GM19372 (cell line): ENCODE data around the gene GATA1.

ENCODE experiments used
- ATAC-seq: cut with Tn5 transposase; IDR thresholded peaks from one replicate; pipeline ENCODE4 v1.9.1; 2021; ENCODE audit warnings: mild to moderate bottlenecking, low read depth, moderate library complexity; ENCODE audit not compliant: unreplicated experiment

GATA1 gene

GRCh38 chrX:48786341-48786800 is at the start of gene GATA1:
GATA1 (plus strand) TSS chrX:48786590; CDS start chrX:48791110, 4,520 bp downstream.
- ATAC-seq = no peak

- no peak for ATAC-seq
These were observed 49.5 kb upstream of the GATA1 start for GRCh38 chrX:48736878-48737212.

- peak; percentile 97 for ATAC-seq
These were observed 49.0 kb upstream of the GATA1 start for GRCh38 chrX:48737213-48737938.

GRCh38 chrX:48737940-48738339 is 48.5 kb upstream of the GATA1 start:
- ATAC-seq = no peak

DNA sequence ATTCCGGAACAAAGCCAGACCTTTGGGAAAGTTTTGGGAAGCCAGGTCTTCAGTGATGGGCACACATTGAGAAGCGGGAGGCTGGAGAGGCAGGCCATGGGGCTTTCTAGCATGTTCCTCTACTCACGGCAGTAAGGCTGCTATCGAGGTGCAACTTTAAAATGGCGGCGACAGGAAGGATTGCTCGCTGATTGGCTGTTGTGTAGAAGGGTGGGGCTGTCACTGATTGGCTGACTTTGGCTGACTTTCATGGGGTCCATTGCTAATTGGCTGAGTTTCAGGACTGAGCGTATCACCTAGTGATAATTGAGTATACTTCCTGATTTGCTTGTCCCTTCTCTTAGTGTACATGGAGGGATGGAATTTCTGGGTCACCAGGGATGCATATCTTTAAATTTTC is 44.6 kb upstream of the GATA1 start:
- no peak for ATAC-seq

DNA sequence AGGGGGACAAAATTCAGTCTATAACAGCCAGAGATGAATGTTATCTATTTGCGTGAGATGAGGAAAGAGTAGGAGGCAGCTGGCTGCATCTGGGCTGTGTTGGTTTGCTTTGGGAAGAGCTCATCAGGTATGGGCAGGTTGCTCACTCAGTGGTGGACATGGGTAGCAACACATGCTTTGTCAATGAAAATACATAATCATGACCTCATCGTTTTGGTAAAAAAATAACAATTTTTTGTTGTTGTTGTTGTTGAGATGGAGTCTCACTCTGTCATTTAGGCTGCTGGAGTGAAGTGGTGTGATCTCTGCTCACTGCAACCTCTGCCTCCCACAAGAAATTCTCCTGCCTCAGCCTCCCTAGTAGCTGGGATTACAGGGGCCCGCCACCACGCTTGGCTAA is 41.2 kb upstream of the GATA1 start:
- no peak for ATAC-seq

DNA sequence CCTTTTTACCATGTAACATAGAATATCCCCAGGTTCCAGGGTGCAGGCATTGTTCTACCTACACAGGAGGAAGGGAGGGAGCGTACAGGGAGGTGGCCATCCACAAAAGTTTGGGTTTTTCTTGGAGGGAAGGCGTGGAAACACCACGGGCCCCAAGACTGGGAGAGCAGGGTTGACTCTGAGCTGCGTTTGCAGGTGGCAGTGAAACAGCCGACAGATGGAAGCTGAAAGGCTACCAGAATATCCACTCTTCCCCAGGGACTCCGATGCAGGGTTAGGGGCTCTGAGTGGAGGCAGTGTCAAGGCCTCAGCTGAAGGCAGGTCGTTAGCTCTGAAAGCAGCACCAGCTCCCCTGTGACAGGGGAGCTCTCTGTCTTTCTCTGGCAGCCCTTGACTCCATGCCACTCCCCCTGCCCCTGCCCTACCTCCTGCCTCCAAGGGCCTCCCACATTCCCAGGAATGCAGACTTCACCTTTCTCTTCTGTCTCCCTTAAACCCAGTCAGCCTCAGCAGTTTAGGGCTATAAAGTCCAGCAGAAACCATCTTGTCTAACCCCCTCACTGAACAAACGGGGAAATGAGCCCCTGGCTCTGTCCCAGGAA is 38.9 kb upstream of the GATA1 start:
- no peak for ATAC-seq

GRCh38 chrX:48749182-48749581 is 37.2 kb upstream of the GATA1 start:
- ATAC-seq = no peak

- no peak for ATAC-seq
These were observed 35.0 kb upstream of the GATA1 start for GRCh38 chrX:48751343-48751742.

DNA sequence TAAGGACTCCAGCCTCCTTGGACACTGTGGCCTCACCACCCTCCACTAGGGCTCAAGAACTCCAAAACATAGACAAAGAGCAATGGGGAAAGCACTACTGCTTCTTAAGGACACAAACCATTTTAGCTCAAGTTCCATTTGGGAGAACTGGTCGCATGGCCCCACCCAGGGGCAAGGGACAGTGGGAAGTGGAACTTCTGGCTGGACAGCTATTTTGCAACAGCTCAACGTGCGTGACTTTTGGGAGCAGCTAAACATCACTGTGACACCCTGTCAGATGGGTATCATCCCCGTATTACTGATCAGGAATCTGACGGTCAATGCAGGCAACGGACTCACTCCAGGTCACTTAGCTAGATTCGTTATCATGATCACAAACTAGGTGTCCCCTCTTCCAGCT is 33.9 kb upstream of the GATA1 start:
- no peak for ATAC-seq

DNA sequence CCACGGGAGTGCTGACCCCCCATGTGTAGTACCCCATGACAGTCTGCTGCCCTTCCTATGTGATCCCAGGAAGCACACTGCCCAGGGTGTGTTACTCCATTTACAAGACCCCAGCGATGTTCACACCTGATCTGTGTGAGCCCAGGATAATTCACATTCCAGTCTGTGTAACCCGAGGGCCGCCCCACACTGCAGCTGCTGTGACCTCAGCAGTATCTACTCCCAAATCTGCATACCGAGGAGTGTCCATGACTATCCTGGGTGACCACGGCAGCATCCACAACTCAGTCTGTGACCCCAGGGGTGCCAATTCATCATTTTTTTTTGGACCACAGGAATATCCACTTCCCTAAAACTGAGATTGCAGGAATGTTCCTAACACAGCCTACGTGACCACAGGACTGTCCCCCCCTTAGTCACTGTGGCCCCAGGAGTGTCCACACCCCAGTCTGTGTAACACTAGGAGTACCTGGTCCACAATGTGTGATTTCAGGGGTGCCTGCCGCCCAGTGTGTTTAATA is 32.6 kb upstream of the GATA1 start:
- ATAC-seq = no peak

GRCh38 chrX:48754238-48754637 is 32.2 kb upstream of the GATA1 start:
- no peak for ATAC-seq

GRCh38 chrX:48761674-48762471 is 24.5 kb upstream of the GATA1 start, which contains the start of gene GLOD5:
GLOD5 (plus strand) TSS chrX:48761747; CDS start chrX:48761791, 44 bp downstream.
- no peak for ATAC-seq

GRCh38 chrX:48769230-48769629 is 17.2 kb upstream of the GATA1 start:
- no peak for ATAC-seq

DNA sequence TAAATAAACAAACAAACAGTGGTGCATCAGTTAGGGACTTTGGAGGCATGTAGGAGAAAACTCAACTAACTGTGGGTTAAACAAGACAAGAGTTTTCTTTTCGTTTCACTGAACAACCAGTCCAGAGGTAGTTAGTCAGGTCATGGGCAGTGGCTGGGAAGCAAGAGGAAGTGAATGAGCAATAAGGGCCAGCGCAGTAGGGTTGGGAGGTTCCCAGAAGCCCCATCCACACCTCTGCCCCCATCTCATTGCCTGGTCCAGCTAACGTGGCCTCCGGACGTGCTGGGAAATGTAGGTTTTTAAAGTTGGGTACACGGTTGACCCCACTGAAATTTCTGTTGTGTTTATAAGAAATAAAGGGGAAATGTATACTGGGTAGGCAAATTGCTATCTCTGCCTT is 16.1 kb upstream of the GATA1 start:
- ATAC-seq = no peak

DNA sequence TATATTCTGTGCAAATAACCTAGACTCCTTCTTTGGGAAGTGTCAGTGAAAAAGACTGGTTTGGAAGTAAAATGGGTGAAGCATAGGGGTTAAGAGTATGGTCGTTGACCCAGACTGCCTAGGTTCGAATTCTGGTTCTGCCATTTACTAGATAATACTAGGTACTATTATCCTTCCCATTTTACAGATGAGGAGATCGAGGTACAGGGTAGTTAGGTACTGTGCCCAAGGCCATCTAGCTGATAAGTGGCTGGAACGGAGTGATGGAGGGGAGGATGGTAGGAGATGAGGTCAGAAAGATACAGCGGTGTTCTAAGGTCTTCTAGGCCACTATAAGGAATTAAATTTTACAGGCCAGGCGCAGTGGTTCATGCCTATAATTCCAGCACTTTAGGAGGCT is 13.8 kb upstream of the GATA1 start:
- no peak for ATAC-seq

GRCh38 chrX:48776818-48777439 is 9.5 kb upstream of the GATA1 start:
- no peak for ATAC-seq

GRCh38 chrX:48779399-48779798 is 7.0 kb upstream of the GATA1 start:
- no peak for ATAC-seq

GRCh38 chrX:48781705-48782104 is 4.7 kb upstream of the GATA1 start:
- no peak for ATAC-seq

DNA sequence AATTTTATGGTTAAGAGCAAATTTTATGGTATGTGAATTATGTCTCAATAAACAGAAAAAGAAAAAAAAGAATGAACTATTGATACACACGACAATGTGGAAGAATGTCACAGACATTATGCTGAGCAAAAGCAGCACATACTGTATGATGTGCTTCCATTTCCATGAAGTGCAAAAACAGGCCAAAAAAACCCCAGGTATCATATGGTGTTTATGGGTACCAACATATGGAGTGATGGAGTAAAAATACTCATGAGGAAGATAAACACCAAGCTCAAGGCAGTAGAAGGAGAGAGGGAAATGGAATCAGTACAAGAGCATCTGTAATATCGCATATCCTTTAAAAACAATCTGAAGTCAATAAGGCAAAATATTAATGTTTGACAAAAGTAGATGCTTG is 4.2 kb upstream of the GATA1 start:
- no peak for ATAC-seq

GRCh38 chrX:48782795-48783194 is 3.6 kb upstream of the GATA1 start:
- ATAC-seq = no peak
